Activated naive CD8-positive, alpha-beta T cell treated with anti-CD3 and anti-CD28 coated beads, Interleukin-2, amount 10 ng/mL, durations not matched to agents 7 days and 5 days (primary cell): ENCODE results near the gene ROPN1. TPM values are rescaled to one million over a fixed set of nuclear protein-coding genes. Genes with fewer than 3 reads are reported as not detected.
"Not testable (repeated sequence)": the region's sequence is repeated elsewhere in the genome, so short reads cannot be mapped to it uniquely, and the experiment has no call there.

Source experiments
- ATAC-seq: fragments of 150-1000 bp; cut with Tn5 transposase; one replicate; pipeline ENCODE4 v1.10.0; 2021; ENCODE audit warnings: low read depth, moderate library complexity
- POLR2A ChIA-PET: fragments of 350-600 bp; sonication (Branson Sonifier 250); formaldehyde crosslinking; loops from one replicate; lab custom pipeline; 2021; ENCODE audit warnings: antibody characterized with exemption; lab: Charles Lee
- DNase-seq: peaks from one replicate; pipeline ENCODE4 v3.0.0; 2021
- H3K27ac Mint-ChIP-seq: one replicate; pipeline ENCODE4 v1.8.0; 2022; ENCODE audit warnings: mild to moderate bottlenecking, mixed read lengths
- H3K27me3 Mint-ChIP-seq: one replicate; pipeline ENCODE4 v1.8.0; 2022; ENCODE audit warnings: mild to moderate bottlenecking, moderate library complexity, mixed read lengths
- H3K36me3 Mint-ChIP-seq: one replicate; pipeline ENCODE4 v1.8.0; 2021; ENCODE audit warnings: mild to moderate bottlenecking, mixed read lengths
- H3K4me1 Mint-ChIP-seq: one replicate; pipeline ENCODE4 v1.8.0; 2021; ENCODE audit warnings: mixed read lengths
- H3K4me3 Mint-ChIP-seq: one replicate; pipeline ENCODE4 v1.8.0; 2022; ENCODE audit warnings: mild to moderate bottlenecking, moderate library complexity, mixed read lengths
- H3K9me3 Mint-ChIP-seq: one replicate; pipeline ENCODE4 v1.8.0; 2021; ENCODE audit warnings: mixed read lengths
- total RNA-seq, 2 experiments: library from RNA; stranded (reverse); gene quantifications; one replicate each; pipeline ENCODE4 v1.2.3, GENCODE V29; 2021

Gene ROPN1
- not detected for total RNA-seq

- H3K9me3 Mint-ChIP-seq, H3K4me1 Mint-ChIP-seq, H3K27ac Mint-ChIP-seq, H3K36me3 Mint-ChIP-seq, POLR2A ChIA-PET, DNase-seq: not testable (repeated sequence)
- H3K27me3 Mint-ChIP-seq = peaks cover 26% of the 10 kb centered on the region
- peak; percentile 91 for ATAC-seq
- H3K4me3 Mint-ChIP-seq = peak within 1 kb of the TSS; percentile 45
These were observed at the start of gene ROPN1 for GRCh38 chr3:123991730-123992588. Gene ROPN1 (minus strand): TSS chr3:123992124. CDS start chr3:123980481, 11,643 bp downstream.

DNA sequence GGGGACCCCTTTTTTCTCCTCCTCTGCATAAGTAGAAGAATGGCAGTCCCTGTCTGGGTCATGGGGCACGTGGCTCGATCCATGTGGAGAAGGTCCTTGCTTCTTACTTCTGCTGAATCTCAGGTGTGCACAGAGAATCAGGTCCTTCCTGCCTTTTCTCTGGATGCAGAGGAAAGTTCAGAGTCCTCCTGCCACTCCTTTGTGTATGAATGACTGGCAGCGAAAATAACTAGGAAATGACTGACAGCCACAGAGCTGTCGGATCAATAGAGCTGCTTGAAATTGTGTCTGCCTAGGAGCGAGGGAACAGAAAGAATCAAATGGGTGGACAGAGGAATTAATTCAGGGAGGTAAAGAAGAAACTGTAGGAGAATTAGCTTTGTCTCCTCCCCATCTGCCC lies 49.6 kb upstream of the ROPN1 start:
- DNase-seq = no peak

GRCh38 chr3:124037326-124037725 lies 45.4 kb upstream of the ROPN1 start:
- Mint-ChIP-seq H3K4me1 (peaks cover 7% of the 10 kb centered on the region), H3K9me3 (no peaks in the 10 kb centered on the region), H3K36me3 (no peaks in the 10 kb centered on the region), H3K27ac (no peak overlapping the region), H3K27me3 (peaks cover 27% of the 10 kb centered on the region), H3K4me3 (no peak overlapping the region)
- POLR2A ChIA-PET = no interaction called here
- ATAC-seq = no peak
- DNase-seq = no peak

More for the DNA sequence above, 49.6 kb upstream of the ROPN1 start:
- POLR2A ChIA-PET = no interaction called here
- no peak for ATAC-seq
- no peaks in the 10 kb centered on the region for H3K36me3 Mint-ChIP-seq
- H3K9me3 Mint-ChIP-seq = no peaks in the 10 kb centered on the region
- no peak overlapping the region for H3K27ac Mint-ChIP-seq
- peaks cover 6% of the 10 kb centered on the region for H3K27me3 Mint-ChIP-seq
- H3K4me1 Mint-ChIP-seq = no peaks in the 10 kb centered on the region
- H3K4me3 Mint-ChIP-seq = no peak overlapping the region

DNA sequence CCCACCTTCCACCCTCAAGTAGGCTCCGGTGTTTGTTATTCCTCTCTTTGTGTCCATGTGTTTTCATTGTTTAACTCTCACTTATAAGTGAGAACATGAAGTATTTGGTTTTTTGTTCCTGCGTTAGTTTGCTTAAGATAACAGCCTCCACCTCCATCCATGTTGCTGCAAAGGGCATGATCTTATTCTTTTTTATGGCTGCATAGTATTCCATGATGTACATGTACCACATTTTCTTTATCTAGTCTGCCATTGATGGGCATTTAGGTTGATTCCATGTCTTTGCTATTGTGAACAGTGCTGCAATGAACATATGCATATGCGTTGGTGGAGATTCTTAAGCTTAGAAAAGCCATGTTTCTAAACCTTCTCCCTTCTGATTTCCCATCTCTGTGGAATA lies 44.3 kb upstream of the ROPN1 start:
- H3K36me3 Mint-ChIP-seq, DNase-seq, POLR2A ChIA-PET, H3K27ac Mint-ChIP-seq, H3K4me1 Mint-ChIP-seq, H3K4me3 Mint-ChIP-seq, ATAC-seq, H3K9me3 Mint-ChIP-seq: not testable (repeated sequence)
- H3K27me3 Mint-ChIP-seq = peaks cover 38% of the 10 kb centered on the region

- Mint-ChIP-seq H3K4me1 (peaks cover 8% of the 10 kb centered on the region), H3K27me3 (peaks cover 42% of the 10 kb centered on the region), H3K36me3 (no peaks in the 10 kb centered on the region), H3K4me3 (no peak overlapping the region), H3K27ac (no peak overlapping the region), H3K9me3 (no peaks in the 10 kb centered on the region)
- ATAC-seq = no peak
- POLR2A ChIA-PET = no interaction called here
- no peak for DNase-seq
These were observed 43.7 kb upstream of the ROPN1 start for GRCh38 chr3:124035463-124036121.

DNA sequence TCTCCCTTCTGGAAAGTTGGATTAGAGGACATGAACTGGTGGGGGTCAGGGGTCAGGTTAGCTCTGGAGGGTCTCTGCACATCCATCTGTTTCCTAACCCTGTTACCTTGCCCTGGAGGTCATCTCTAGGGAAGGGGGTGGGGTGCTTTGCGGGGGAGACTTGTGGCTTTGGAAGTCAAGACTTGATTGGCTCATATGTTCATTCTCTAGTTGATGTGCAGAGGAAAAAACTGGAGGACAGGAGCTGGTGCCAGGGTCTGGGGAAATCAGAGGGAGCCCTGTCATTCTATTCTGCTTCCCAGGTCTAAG lies 42.9 kb upstream of the ROPN1 start:
- Mint-ChIP-seq H3K27me3 (peaks cover 50% of the 10 kb centered on the region), H3K9me3 (no peaks in the 10 kb centered on the region), H3K36me3 (no peaks in the 10 kb centered on the region), H3K4me1 (peaks cover 8% of the 10 kb centered on the region), H3K4me3 (no peak overlapping the region), H3K27ac (no peak overlapping the region)
- no peak for ATAC-seq
- no peak for DNase-seq
- POLR2A ChIA-PET = no interaction called here

DNA sequence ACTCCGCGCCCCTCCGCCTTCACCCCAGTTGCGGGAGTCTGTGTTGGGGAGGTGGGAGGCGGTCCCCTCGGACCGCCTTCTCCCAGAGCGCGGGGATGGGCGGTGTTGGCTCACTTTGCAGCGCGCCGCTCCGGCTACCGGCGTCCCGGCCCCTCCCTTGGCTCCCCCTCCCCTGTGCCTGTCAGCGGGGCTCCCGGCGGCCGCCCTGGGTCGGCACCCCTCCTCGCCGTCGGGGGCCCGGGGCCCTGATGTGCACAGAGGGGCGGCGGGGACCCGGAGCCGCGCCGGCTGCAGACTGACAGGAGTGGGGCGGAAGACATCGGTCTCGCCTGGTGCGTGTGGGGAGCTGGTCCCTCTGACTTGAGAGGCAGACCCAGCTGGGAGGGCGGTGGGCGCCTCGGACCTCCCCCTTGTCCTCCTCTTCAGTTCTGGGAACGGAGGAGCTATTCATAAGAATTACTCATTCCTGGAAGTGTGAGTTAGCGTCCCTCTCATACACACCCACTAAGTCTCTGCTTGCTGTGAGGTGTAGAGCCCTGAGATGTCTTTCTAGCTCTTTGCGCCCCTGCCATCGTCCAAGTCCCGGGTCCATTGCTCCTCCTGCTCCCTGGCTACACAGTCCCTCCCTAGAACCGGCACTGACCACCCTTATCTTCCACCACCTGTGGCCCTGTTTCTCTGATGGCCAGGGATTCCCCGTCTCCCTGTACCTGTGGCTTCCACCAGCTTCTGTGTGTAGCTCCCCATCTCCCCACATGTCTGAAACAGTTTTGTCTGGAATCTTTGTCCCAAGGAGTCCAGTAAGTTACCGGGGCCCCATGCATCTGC lies 42.3 kb upstream of the ROPN1 start:
- Mint-ChIP-seq H3K27ac (no peak overlapping the region), H3K27me3 (peaks cover 52% of the 10 kb centered on the region), H3K4me3 (peak overlapping the region; percentile 53), H3K4me1 (peaks cover 8% of the 10 kb centered on the region), H3K9me3 (no peaks in the 10 kb centered on the region), H3K36me3 (no peaks in the 10 kb centered on the region)
- POLR2A ChIA-PET = no interaction called here
- no peak for ATAC-seq
- DNase-seq = peak; percentile 43

GRCh38 chr3:124033360-124034015 lies 41.6 kb upstream of the ROPN1 start, which contains the start of gene KALRN:
Gene KALRN (plus strand): TSS chr3:124033369.
- Mint-ChIP-seq H3K4me3 (peak within 1 kb of the TSS; percentile 76), H3K4me1 (peaks cover 8% of the 10 kb centered on the region), H3K27me3 (peaks cover 56% of the 10 kb centered on the region), H3K36me3 (no peaks in the 10 kb centered on the region), H3K27ac (no peak within 1 kb of the TSS), H3K9me3 (no peaks in the 10 kb centered on the region)
- no peak for ATAC-seq
- POLR2A ChIA-PET = no interaction called here
- peak; percentile 35 for DNase-seq

DNA sequence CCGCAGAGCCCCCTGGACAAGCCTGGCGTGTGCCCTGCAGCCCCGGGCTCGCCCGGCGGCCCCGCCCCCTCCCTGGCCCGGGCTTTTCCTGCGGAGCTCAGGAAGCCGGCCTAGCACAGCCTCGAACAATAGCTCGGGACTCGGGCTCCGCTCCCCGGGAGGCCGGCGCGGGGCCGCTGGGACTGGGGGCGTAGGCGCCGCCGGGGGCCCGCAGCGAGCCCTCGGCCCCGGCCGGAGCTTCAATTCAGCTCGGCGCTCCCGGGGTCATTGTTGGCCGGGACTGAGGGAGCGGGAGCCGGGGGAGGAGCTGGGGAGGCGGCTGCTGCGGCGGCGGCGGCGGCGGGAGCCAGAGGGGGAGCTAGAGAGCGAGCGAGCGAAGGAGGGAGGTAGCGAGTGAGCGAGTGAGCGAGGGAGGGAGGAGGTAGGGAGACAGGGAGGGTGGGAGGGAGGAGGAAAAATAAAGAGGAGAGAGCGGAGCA lies 41.0 kb upstream of the ROPN1 start:
- Mint-ChIP-seq H3K27me3 (peaks cover 58% of the 10 kb centered on the region), H3K36me3 (no peaks in the 10 kb centered on the region), H3K4me1 (peaks cover 8% of the 10 kb centered on the region), H3K9me3 (no peaks in the 10 kb centered on the region), H3K4me3 (no peak overlapping the region), H3K27ac (no peak overlapping the region)
- POLR2A ChIA-PET = no interaction called here
- DNase-seq (peak; percentile 80), ATAC-seq (peak; percentile 85)

DNA sequence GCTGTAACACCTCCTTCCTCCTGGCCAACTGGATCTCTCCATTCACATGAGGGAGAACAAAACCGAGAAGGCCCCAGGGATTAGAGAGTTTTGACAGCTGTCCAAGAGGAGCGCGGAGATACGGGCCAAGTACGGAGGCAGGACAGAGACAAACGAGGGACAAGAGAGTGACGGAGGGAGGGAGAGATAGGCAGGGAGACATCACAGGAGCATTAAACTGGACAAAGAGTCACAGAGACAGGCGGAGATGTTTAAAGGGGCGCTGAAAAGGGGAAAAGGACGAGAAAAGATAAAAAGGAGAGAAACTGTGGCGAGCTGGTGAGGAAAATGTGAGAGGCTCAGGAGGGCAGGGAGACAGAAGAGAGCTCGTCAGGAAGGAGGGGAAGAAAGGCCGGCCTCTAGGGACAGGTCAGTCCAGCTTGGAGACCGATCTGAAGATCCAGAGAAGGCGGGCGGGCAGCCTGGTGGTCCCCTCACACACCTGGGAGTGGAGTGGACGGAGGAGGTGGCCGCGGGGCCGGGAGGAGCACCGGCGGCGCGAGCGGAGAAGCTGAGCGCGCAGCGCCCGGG lies 40.5 kb upstream of the ROPN1 start:
- Mint-ChIP-seq H3K4me1 (peaks cover 8% of the 10 kb centered on the region), H3K27ac (no peak overlapping the region), H3K27me3 (peaks cover 60% of the 10 kb centered on the region), H3K36me3 (no peaks in the 10 kb centered on the region), H3K4me3 (peak overlapping the region; percentile 76), H3K9me3 (no peaks in the 10 kb centered on the region)
- POLR2A ChIA-PET = no interaction called here
- ATAC-seq = no peak
- DNase-seq = no peak

GRCh38 chr3:124026516-124026915 lies 34.6 kb upstream of the ROPN1 start:
- H3K27ac Mint-ChIP-seq = no peak overlapping the region
- POLR2A ChIA-PET = no interaction called here
- H3K4me3 Mint-ChIP-seq = no peak overlapping the region
- H3K27me3 Mint-ChIP-seq = peaks cover 28% of the 10 kb centered on the region
- no peaks in the 10 kb centered on the region for H3K36me3 Mint-ChIP-seq
- H3K4me1 Mint-ChIP-seq = no peaks in the 10 kb centered on the region
- ATAC-seq = no peak
- no peak for DNase-seq
- no peaks in the 10 kb centered on the region for H3K9me3 Mint-ChIP-seq

GRCh38 chr3:124023531-124023930 lies 31.6 kb upstream of the ROPN1 start:
- H3K27me3 Mint-ChIP-seq = peaks cover 11% of the 10 kb centered on the region
- ATAC-seq, DNase-seq, H3K4me1 Mint-ChIP-seq, POLR2A ChIA-PET, H3K4me3 Mint-ChIP-seq, H3K9me3 Mint-ChIP-seq, H3K27ac Mint-ChIP-seq, H3K36me3 Mint-ChIP-seq: not testable (repeated sequence)

- POLR2A ChIA-PET = no interaction called here
- H3K4me3 Mint-ChIP-seq = no peak overlapping the region
- peaks cover 30% of the 10 kb centered on the region for H3K27me3 Mint-ChIP-seq
- no peak for DNase-seq
- no peaks in the 10 kb centered on the region for H3K9me3 Mint-ChIP-seq
- H3K27ac Mint-ChIP-seq = no peak overlapping the region
- no peak for ATAC-seq
- H3K4me1 Mint-ChIP-seq = no peaks in the 10 kb centered on the region
- no peaks in the 10 kb centered on the region for H3K36me3 Mint-ChIP-seq
These were observed 27.4 kb upstream of the ROPN1 start for GRCh38 chr3:124019291-124019690.
